ENCODE measurements around the gene FRAS1.
"Not testable (repeated sequence)": the region's sequence is repeated elsewhere in the genome, so short reads cannot be mapped to it uniquely, and the experiment has no call there.

Gene FRAS1

GRCh38 chr4:78244705-78245485 is 187.8 kb downstream of the FRAS1 start:
- Mint-ChIP-seq H3K27me3 (ENCODE audit: low read depth) (no peaks in the 10 kb centered on the region), H3K4me1 (peaks cover 4% of the 10 kb centered on the region), H3K9me3 (no peaks in the 10 kb centered on the region), H3K4me3 (no peak overlapping the region), H3K27ac (no peak overlapping the region), H3K36me3 (ENCODE audit: low read depth) (peaks cover 5% of the 10 kb centered on the region)
- TF ChIP-seq, protein P1, sequence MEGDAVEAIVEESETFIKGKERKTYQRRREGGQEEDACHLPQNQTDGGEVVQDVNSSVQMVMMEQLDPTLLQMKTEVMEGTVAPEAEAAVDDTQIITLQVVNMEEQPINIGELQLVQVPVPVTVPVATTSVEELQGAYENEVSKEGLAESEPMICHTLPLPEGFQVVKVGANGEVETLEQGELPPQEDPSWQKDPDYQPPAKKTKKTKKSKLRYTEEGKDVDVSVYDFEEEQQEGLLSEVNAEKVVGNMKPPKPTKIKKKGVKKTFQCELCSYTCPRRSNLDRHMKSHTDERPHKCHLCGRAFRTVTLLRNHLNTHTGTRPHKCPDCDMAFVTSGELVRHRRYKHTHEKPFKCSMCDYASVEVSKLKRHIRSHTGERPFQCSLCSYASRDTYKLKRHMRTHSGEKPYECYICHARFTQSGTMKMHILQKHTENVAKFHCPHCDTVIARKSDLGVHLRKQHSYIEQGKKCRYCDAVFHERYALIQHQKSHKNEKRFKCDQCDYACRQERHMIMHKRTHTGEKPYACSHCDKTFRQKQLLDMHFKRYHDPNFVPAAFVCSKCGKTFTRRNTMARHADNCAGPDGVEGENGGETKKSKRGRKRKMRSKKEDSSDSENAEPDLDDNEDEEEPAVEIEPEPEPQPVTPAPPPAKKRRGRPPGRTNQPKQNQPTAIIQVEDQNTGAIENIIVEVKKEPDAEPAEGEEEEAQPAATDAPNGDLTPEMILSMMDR (IDR thresholded peaks at IDR 0.05; ENCODE audit: unreplicated experiment in 3 of 3) = no peak

DNA sequence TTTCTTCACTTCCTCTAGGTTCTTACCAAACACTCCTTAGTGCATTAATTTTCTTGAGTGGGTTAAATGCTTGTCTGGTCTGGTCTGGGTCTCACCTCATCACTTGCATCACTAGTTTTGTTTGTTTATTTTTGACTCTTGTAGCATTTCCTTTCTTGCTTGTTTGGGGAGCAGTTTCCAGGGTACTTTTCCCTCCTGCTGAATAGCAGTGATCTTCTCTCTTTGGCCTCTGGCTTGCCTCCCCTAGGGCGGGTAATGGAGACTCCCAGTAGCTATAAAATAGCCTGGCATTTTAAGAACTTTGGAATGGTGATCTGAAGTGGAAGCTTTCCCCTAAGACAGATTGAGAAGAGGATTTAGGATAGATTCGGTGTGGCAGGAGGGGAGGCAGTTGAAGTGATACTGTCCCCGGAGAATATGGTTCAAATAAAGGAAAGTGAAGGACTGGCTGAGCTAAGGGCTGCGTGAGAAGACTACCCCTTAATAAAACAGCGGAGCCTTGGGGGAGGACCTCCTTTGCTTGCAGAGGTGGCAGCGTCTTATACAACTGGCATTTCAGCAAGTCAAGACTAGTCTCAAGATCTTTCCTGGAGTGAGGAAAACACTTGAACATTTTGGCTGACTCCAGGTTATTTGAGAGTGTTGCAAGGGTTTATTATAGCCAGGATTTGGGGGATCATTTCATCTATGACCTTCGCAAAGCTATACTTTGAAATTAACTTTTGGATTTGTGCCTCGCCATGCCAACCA is 190.6 kb downstream of the FRAS1 start:
- H3K27me3 Mint-ChIP-seq (ENCODE audit: low read depth) = no peaks in the 10 kb centered on the region
- TF ChIP-seq, protein P1 (IDR thresholded peaks at IDR 0.05; ENCODE audit: unreplicated experiment in 3 of 3) = no peak
- peaks cover 4% of the 10 kb centered on the region for H3K4me1 Mint-ChIP-seq
- peak overlapping the region in 2 of 3 experiments; percentile 5 to 71 for H3K27ac Mint-ChIP-seq
- peaks cover 27% of the 10 kb centered on the region for H3K36me3 Mint-ChIP-seq (ENCODE audit: low read depth)
- H3K4me3 Mint-ChIP-seq = no peak overlapping the region
- H3K9me3 Mint-ChIP-seq = peaks cover 13% of the 10 kb centered on the region

- TF ChIP-seq, protein P1 (IDR thresholded peaks at IDR 0.05; ENCODE audit: unreplicated experiment in 3 of 3) = no peak
Observed at GRCh38 chr4:78250500-78250899, 193.4 kb downstream of the FRAS1 start.

DNA sequence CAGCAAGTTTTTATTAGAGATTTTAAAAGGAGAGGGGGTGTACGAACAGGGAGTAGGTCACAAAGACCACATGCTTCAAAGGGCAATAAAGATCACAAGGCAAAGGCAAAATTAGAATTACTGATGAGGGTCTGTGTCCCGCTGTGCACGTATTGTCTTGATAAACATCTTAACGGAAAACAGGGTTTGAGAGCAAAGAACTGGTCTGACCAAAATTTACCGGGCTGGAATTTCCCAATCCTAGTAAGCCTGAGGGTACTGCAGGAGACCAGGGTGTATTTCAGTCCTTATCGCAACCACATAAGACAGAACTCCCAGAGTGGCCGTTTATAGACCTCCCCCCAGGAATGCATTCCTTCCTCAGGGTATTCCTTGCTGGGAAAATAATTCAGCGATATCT is 195.7 kb downstream of the FRAS1 start:
- Mint-ChIP-seq H3K9me3 (peaks cover 25% of the 10 kb centered on the region), H3K36me3 (ENCODE audit: low read depth) (peaks cover 69% of the 10 kb centered on the region)
- H3K27ac Mint-ChIP-seq; H3K27me3 Mint-ChIP-seq (ENCODE audit: low read depth); H3K4me1 Mint-ChIP-seq; H3K4me3 Mint-ChIP-seq: not testable (repeated sequence)

More at GRCh38 chr4:78250500-78250899, 193.4 kb downstream of the FRAS1 start:
- Mint-ChIP-seq H3K36me3 (ENCODE audit: low read depth) (peaks cover 53% of the 10 kb centered on the region), H3K27me3 (ENCODE audit: low read depth) (no peaks in the 10 kb centered on the region), H3K4me1 (peaks cover 4% of the 10 kb centered on the region), H3K27ac (no peak overlapping the region), H3K4me3 (no peak overlapping the region), H3K9me3 (peaks cover 25% of the 10 kb centered on the region)

- Mint-ChIP-seq H3K4me3 (no peak overlapping the region), H3K9me3 (peaks cover 25% of the 10 kb centered on the region), H3K4me1 (no peaks in the 10 kb centered on the region), H3K36me3 (ENCODE audit: low read depth) (peaks cover 79% of the 10 kb centered on the region), H3K27me3 (ENCODE audit: low read depth) (no peaks in the 10 kb centered on the region), H3K27ac (no peak overlapping the region)
- TF ChIP-seq, protein P1 (IDR thresholded peaks at IDR 0.05; ENCODE audit: unreplicated experiment in 3 of 3) = no peak
Observed at GRCh38 chr4:78254893-78255292, 197.8 kb downstream of the FRAS1 start.

DNA sequence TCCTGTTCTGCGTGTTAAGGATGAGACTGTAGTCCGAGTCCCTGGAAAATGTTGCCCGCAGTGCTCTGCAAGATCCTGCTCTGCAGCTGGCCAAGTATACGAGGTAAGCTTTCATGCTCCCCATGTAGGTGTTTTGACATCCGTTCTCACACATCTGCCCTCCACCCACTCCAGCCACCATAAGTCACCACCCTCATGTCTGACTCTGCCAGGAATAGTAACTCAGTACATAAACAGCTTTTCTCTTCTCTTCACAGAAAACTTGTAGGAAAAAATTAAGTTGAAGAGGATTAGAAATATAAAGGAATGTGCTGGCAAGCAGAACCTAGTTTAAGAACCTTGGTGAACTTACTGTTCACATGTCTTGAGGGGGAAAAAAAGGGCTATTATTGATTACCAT is 207.9 kb downstream of the FRAS1 start:
- Mint-ChIP-seq H3K27me3 (ENCODE audit: low read depth) (no peaks in the 10 kb centered on the region), H3K36me3 (ENCODE audit: low read depth) (peaks cover 80% of the 10 kb centered on the region), H3K4me3 (no peak overlapping the region), H3K9me3 (peaks cover 16% of the 10 kb centered on the region), H3K27ac (no peak overlapping the region), H3K4me1 (peaks cover 21% of the 10 kb centered on the region)
- TF ChIP-seq, protein P1 (IDR thresholded peaks at IDR 0.05; ENCODE audit: unreplicated experiment in 3 of 3) = no peak

All from nephron (organoid).